ACC112 (cell line): Measurements from ENCODE around the gene MAP6.
"Not testable (repeated sequence)": the region's sequence is repeated elsewhere in the genome, so short reads cannot be mapped to it uniquely, and the experiment has no call there.

Experiments
- H2AFZ ChIP-seq: fragments of 200-600 bp; sonication (generic); one replicate; pipeline ENCODE4 v1.6.0; 2017; ENCODE audit warnings: antibody characterized with exemption, low read length; ENCODE audit not compliant: unreplicated experiment
- H3K27ac ChIP-seq: fragments of 200-600 bp; sonication (generic); 2 replicates; pipeline ENCODE4 v1.5.1; 2014; ENCODE audit warnings: low read depth, mild to moderate bottlenecking, antibody characterized with exemption, low read length, moderate library complexity
- H3K27me3 ChIP-seq: fragments of 200-600 bp; sonication (generic); 2 replicates; pipeline ENCODE4 v1.6.1; 2014; ENCODE audit warnings: mild to moderate bottlenecking, antibody characterized with exemption, low read length, moderate library complexity, mixed read lengths; ENCODE audit not compliant: insufficient read depth
- H3K36me3 ChIP-seq: fragments of 200-600 bp; sonication (generic); 2 replicates; pipeline ENCODE4 v1.6.1; 2016; ENCODE audit warnings: mild to moderate bottlenecking, antibody characterized with exemption, low read length, moderate library complexity, mixed read lengths; ENCODE audit not compliant: insufficient read depth
- H3K4me1 ChIP-seq: fragments of 200-600 bp; sonication (generic); one replicate; pipeline ENCODE4 v1.6.1; 2016; ENCODE audit warnings: low read length, mixed read lengths; ENCODE audit not compliant: insufficient read depth, unreplicated experiment, control insufficient read depth
- H3K4me3 ChIP-seq: fragments of 200-600 bp; sonication (generic); 2 replicates; pipeline ENCODE4 v1.5.1; 2014; ENCODE audit warnings: mild to moderate bottlenecking, low read depth, low read length
- H3K79me2 ChIP-seq: fragments of 200-600 bp; sonication (generic); one replicate; pipeline ENCODE4 v1.6.0; 2016; ENCODE audit warnings: low read length; ENCODE audit not compliant: control insufficient read depth, unreplicated experiment, insufficient read depth

The MAP6 gene

GRCh38 chr11:75691804-75692203 is 23.0 kb upstream of the MAP6 start:
- Histone ChIP-seq H3K36me3 (no peaks in the 10 kb centered on the region), H2AFZ (no peak overlapping the region), H3K79me2 (no peaks in the 10 kb centered on the region), H3K4me3 (no peak overlapping the region), H3K27ac (no peak overlapping the region), H3K4me1 (peaks cover 15% of the 10 kb centered on the region), H3K27me3 (peaks cover 12% of the 10 kb centered on the region)

GRCh38 chr11:75689863-75690609 is 21.2 kb upstream of the MAP6 start:
- peaks cover 25% of the 10 kb centered on the region for H3K27me3 ChIP-seq
- H3K27ac ChIP-seq: 0 out of 2 replicates have a peak overlapping the region, but pooled peaks have one; percentile 4
- no peaks in the 10 kb centered on the region for H3K79me2 ChIP-seq
- no peak overlapping the region for H2AFZ ChIP-seq
- peaks cover 15% of the 10 kb centered on the region for H3K4me1 ChIP-seq
- no peaks in the 10 kb centered on the region for H3K36me3 ChIP-seq
- H3K4me3 ChIP-seq: peak overlapping the region; percentile 6; the same call in 1 of the 2 replicates

- not testable (repeated sequence) for H2AFZ ChIP-seq, H3K4me3 ChIP-seq, H3K36me3 ChIP-seq, H3K79me2 ChIP-seq, H3K4me1 ChIP-seq, H3K27ac ChIP-seq
- peaks cover 59% of the 10 kb centered on the region for H3K27me3 ChIP-seq
Measured at GRCh38 chr11:75683856-75684255, 15.0 kb upstream of the MAP6 start.

- H2AFZ ChIP-seq: no peak overlapping the region
- no peaks in the 10 kb centered on the region for H3K79me2 ChIP-seq
- no peak overlapping the region for H3K4me3 ChIP-seq
- no peaks in the 10 kb centered on the region for H3K4me1 ChIP-seq
- H3K27ac ChIP-seq: no peak overlapping the region
- H3K36me3 ChIP-seq: no peaks in the 10 kb centered on the region
- H3K27me3 ChIP-seq: peaks cover 59% of the 10 kb centered on the region
Measured at GRCh38 chr11:75679566-75679965, 10.7 kb upstream of the MAP6 start.

- H3K27me3 ChIP-seq: peaks cover 54% of the 10 kb centered on the region
- no peak overlapping the region for H3K27ac ChIP-seq
- no peaks in the 10 kb centered on the region for H3K36me3 ChIP-seq
- no peak overlapping the region for H2AFZ ChIP-seq
- no peak overlapping the region for H3K4me3 ChIP-seq
- H3K4me1 ChIP-seq: no peaks in the 10 kb centered on the region
- no peaks in the 10 kb centered on the region for H3K79me2 ChIP-seq
Measured at GRCh38 chr11:75678620-75679259, 9.9 kb upstream of the MAP6 start.

- Histone ChIP-seq H2AFZ (no peak overlapping the region), H3K79me2 (no peaks in the 10 kb centered on the region), H3K4me3 (no peak overlapping the region), H3K27me3 (peaks cover 45% of the 10 kb centered on the region), H3K4me1 (no peaks in the 10 kb centered on the region), H3K36me3 (no peaks in the 10 kb centered on the region), H3K27ac (no peak overlapping the region)
Measured at GRCh38 chr11:75677909-75678308, 9.1 kb upstream of the MAP6 start.

GRCh38 chr11:75677275-75677674 is 8.4 kb upstream of the MAP6 start:
- Histone ChIP-seq H2AFZ (no peak overlapping the region), H3K79me2 (no peaks in the 10 kb centered on the region), H3K4me3 (no peak overlapping the region), H3K27ac (no peak overlapping the region), H3K27me3 (peaks cover 43% of the 10 kb centered on the region), H3K36me3 (no peaks in the 10 kb centered on the region), H3K4me1 (no peaks in the 10 kb centered on the region)

GRCh38 chr11:75673977-75674582 is 5.2 kb upstream of the MAP6 start:
- Histone ChIP-seq H2AFZ (no peak overlapping the region), H3K4me3 (no peak overlapping the region), H3K36me3 (no peaks in the 10 kb centered on the region), H3K27ac (no peak overlapping the region), H3K27me3 (peaks cover 54% of the 10 kb centered on the region), H3K79me2 (no peaks in the 10 kb centered on the region), H3K4me1 (no peaks in the 10 kb centered on the region)

GRCh38 chr11:75667831-75668450 is 897 bp downstream of the MAP6 start:
- peak overlapping the region; percentile 57 for H2AFZ ChIP-seq
- peak overlapping the region; percentile 75 for H3K4me3 ChIP-seq
- peaks cover 50% of the 10 kb centered on the region for H3K27me3 ChIP-seq
- H3K27ac ChIP-seq: no peak overlapping the region
- H3K4me1 ChIP-seq: no peaks in the 10 kb centered on the region
- no peaks in the 10 kb centered on the region for H3K79me2 ChIP-seq
- no peaks in the 10 kb centered on the region for H3K36me3 ChIP-seq

GRCh38 chr11:75667255-75667830 is 1.5 kb downstream of the MAP6 start:
- Histone ChIP-seq H3K36me3 (no peaks in the 10 kb centered on the region), H3K4me3 (peak overlapping the region; percentile 74), H3K27ac (no peak overlapping the region), H3K79me2 (no peaks in the 10 kb centered on the region), H3K27me3 (peaks cover 50% of the 10 kb centered on the region), H2AFZ (peak overlapping the region; percentile 57), H3K4me1 (no peaks in the 10 kb centered on the region)
